HCT116 (cell line): ENCODE data around the gene DMRT2. TPM values are rescaled to one million over a fixed set of nuclear protein-coding genes. Genes with fewer than 3 reads are reported as not detected.

Experiments used
- ATAC-seq: fragments of 200-7000 bp; cut with Tn5 transposase; 2 replicates; pipeline ENCODE4 v1.9.1; 2020; ENCODE audit warnings: mild to moderate bottlenecking, moderate library complexity
- BruUV-seq: library from RNA; stranded (reverse); fragments of 400-500 nt; replicated peaks from 2 replicates; lab custom pipeline; 2021; lab: Mats Ljungman, UMichigan
- CTCF ChIA-PET: fragments of 300-600 bp; sonication (Branson Sonifier 250); formaldehyde crosslinking; loops from one replicate; lab custom pipeline; 2021; ENCODE audit warnings: antibody characterized with exemption; lab: Charles Lee
- POLR2A ChIA-PET: fragments of 300-600, 350-600 bp; sonication (Branson Sonifier 250); formaldehyde crosslinking; loops from one replicate; lab custom pipeline; 2021; ENCODE audit warnings: antibody characterized with exemption; lab: Charles Lee
- RAD21 ChIA-PET, 2 experiments: fragments of 300-600 bp; sonication (Branson Sonifier 250); formaldehyde crosslinking; loops; one replicate each; lab custom pipeline; 2023; ENCODE audit warnings: low total read pairs in 2 of 2; ENCODE audit not compliant: uncharacterized antibody in 2 of 2, unreplicated experiment in 2 of 2, low non-redundant PET in 1 of 2; lab: Charles Lee
- DNase-seq: peaks from one replicate; pipeline ENCODE4 v3.0.0-alpha.2; 2010; ENCODE audit warnings: low read depth, low spot score
- H2AFZ ChIP-seq: fragments of 200-600 bp; shearing (Covaris generic), sonication (generic); 2 replicates; pipeline ENCODE4 v1.6.1; 2017; ENCODE audit warnings: low read depth, mixed run types, mixed read lengths, antibody characterized with exemption, low read length; ENCODE audit not compliant: poor library complexity, severe bottlenecking
- H3K27ac ChIP-seq: 2 replicates; pipeline ENCODE4 v1.5.1; 2012; ENCODE audit warnings: low read depth, low read length
- H3K27me3 ChIP-seq: fragments of 200-600 bp; sonication (generic); 2 replicates; pipeline ENCODE4 v1.6.1; 2016; ENCODE audit warnings: mixed run types, low read length, mixed read lengths; ENCODE audit not compliant: insufficient read depth
- H3K36me3 ChIP-seq, 2 experiments: fragments of 200-500 bp in 1 of 2; fragments of 200-600 bp in 1 of 2; sonication (Bioruptor generic) in 1 of 2; sonication (generic) in 1 of 2; 2 replicates each; pipeline versions ENCODE4 v1.5.1 to v1.6.1; 2014 to 2016; ENCODE audit warnings: low read length in 2 of 2, inconsistent platforms in 1 of 2, mixed read lengths in 1 of 2, mixed run types in 1 of 2; ENCODE audit not compliant: insufficient read depth in 2 of 2, control insufficient read depth in 1 of 2
- H3K4me1 ChIP-seq, 2 experiments: fragments of 200-600 bp in 1 of 2; sonication (generic) in 1 of 2; 2 replicates each; pipeline versions ENCODE4 v1.5.1 to v1.6.1; 2012 to 2017; ENCODE audit warnings: low read length in 2 of 2, inconsistent platforms in 1 of 2, mild to moderate bottlenecking in 1 of 2, mixed read lengths in 1 of 2, mixed run types in 1 of 2, moderate library complexity in 1 of 2; ENCODE audit not compliant: insufficient read depth in 2 of 2, control insufficient read depth in 1 of 2
- H3K4me2 ChIP-seq: fragments of 200-600 bp; sonication (generic); 2 replicates; pipeline ENCODE4 v1.6.1; 2017; ENCODE audit warnings: mixed run types, low read length, mixed read lengths
- H3K4me3 ChIP-seq, 2 experiments: fragments of 200-600 bp in 1 of 2; sonication (generic) in 1 of 2; replicated peaks in 1 of 2; 2 replicates each; pipeline ENCODE4 v1.5.1; 2011 to 2016; ENCODE audit warnings: low read length in 2 of 2, control low read depth in 1 of 2, low read depth in 1 of 2, mild to moderate bottlenecking in 1 of 2, mixed read lengths in 1 of 2, mixed run types in 1 of 2
- H3K79me2 ChIP-seq: fragments of 200-600 bp; sonication (generic); 2 replicates; pipeline ENCODE4 v1.6.1; 2017; ENCODE audit warnings: mild to moderate bottlenecking, mixed run types, low read length, moderate library complexity, mixed read lengths; ENCODE audit not compliant: insufficient read depth
- H3K9ac ChIP-seq: fragments of 200-600 bp; sonication (generic); 2 replicates; pipeline ENCODE4 v1.6.1; 2016; ENCODE audit warnings: low read length, mixed read lengths
- H3K9me2 ChIP-seq: fragments of 200-600 bp; sonication (generic), shearing (Covaris generic); 2 replicates; pipeline ENCODE4 v1.6.1; 2017; ENCODE audit warnings: mixed run types, mild to moderate bottlenecking, moderate library complexity; ENCODE audit not compliant: insufficient read depth
- H3K9me3 ChIP-seq, 2 experiments: fragments of 200-500 bp in 1 of 2; fragments of 200-600 bp in 1 of 2; sonication (Bioruptor generic) in 1 of 2; sonication (generic) in 1 of 2; 2 replicates each; pipeline ENCODE4 v1.6.1; 2014 to 2017; ENCODE audit warnings: low read length in 2 of 2, mixed read lengths in 2 of 2, inconsistent platforms in 1 of 2, low read depth in 1 of 2, mild to moderate bottlenecking in 1 of 2, mixed run types in 1 of 2, moderate library complexity in 1 of 2; ENCODE audit not compliant: control insufficient read depth in 1 of 2, insufficient read depth in 1 of 2
- H4K20me1 ChIP-seq: fragments of 200-600 bp; sonication (generic), shearing (Covaris generic); 2 replicates; pipeline ENCODE4 v1.6.1; 2017; ENCODE audit warnings: mixed run types, mild to moderate bottlenecking, moderate library complexity; ENCODE audit not compliant: insufficient read depth
- ATF3 ChIP-seq: IDR thresholded peaks from 2 replicates; pipeline ENCODE4 v1.6.1; 2012
- CBX3 ChIP-seq: IDR thresholded peaks from 2 replicates; pipeline ENCODE4 v1.6.1; 2012; ENCODE audit warnings: low read depth
- CEBPB ChIP-seq: IDR thresholded peaks from 2 replicates; pipeline ENCODE4 v1.6.1; 2012; ENCODE audit warnings: low read depth
- CTCF ChIP-seq, 3 experiments: fragments of 200-600 bp in 1 of 3; sonication (generic) in 1 of 3; IDR thresholded peaks in 2 of 3; conservative IDR thresholded peaks in 1 of 3; 2 replicates each; pipeline ENCODE4 v1.5.1; 2012 to 2017; ENCODE audit warnings: low read depth in 2 of 3, low read length in 2 of 3, antibody characterized with exemption in 1 of 3, borderline replicate concordance in 1 of 3, control low read depth in 1 of 3, mild to moderate bottlenecking in 1 of 3, mixed read lengths in 1 of 3, mixed run types in 1 of 3, moderate library complexity in 1 of 3; ENCODE audit not compliant: insufficient read depth in 1 of 3
- EZH2 ChIP-seq: fragments of 200-600 bp; sonication (generic); IDR thresholded peaks from 2 replicates; pipeline ENCODE4 v1.6.1; 2017; ENCODE audit warnings: antibody characterized with exemption, mixed run types
- EZH2phosphoT487 ChIP-seq: fragments of 200-600 bp; IDR thresholded peaks from 2 replicates; pipeline ENCODE4 v1.6.1; 2018; ENCODE audit warnings: antibody characterized with exemption, borderline replicate concordance
- FOSL1 ChIP-seq: IDR thresholded peaks from 2 replicates; pipeline ENCODE4 v1.6.1; 2012; ENCODE audit warnings: low read depth
- JUND ChIP-seq: IDR thresholded peaks from 2 replicates; pipeline ENCODE4 v1.6.1; 2012
- POLR2A ChIP-seq: IDR thresholded peaks from 2 replicates; pipeline ENCODE4 v1.7.0; 2011; ENCODE audit warnings: borderline replicate concordance; ENCODE audit not compliant: insufficient read depth, insufficient read length; ENCODE audit errors: extremely low read depth
- POLR2AphosphoS5 ChIP-seq: IDR thresholded peaks from 2 replicates; pipeline ENCODE4 v1.6.1; 2011; ENCODE audit warnings: mild to moderate bottlenecking, low read depth, low read length, moderate library complexity
- RAD21 ChIP-seq: IDR thresholded peaks from 2 replicates; pipeline ENCODE4 v1.6.1; 2012; ENCODE audit warnings: low read depth, mild to moderate bottlenecking
- SIN3A ChIP-seq: IDR thresholded peaks from 2 replicates; pipeline ENCODE4 v1.6.1; 2012; ENCODE audit warnings: low read depth
- SP1 ChIP-seq: IDR thresholded peaks from 2 replicates; pipeline ENCODE4 v1.6.1; 2012; ENCODE audit warnings: low read depth
- SRF ChIP-seq: IDR thresholded peaks from 2 replicates; pipeline ENCODE4 v1.6.1; 2012; ENCODE audit warnings: low read depth
- TCF7L2 ChIP-seq: IDR thresholded peaks from 2 replicates; pipeline ENCODE4 v1.7.0; 2011; ENCODE audit warnings: borderline replicate concordance, inconsistent platforms; ENCODE audit not compliant: insufficient read depth, insufficient read length; ENCODE audit errors: extremely low read depth
- YY1 ChIP-seq: IDR thresholded peaks from 2 replicates; pipeline ENCODE4 v1.6.1; 2011; ENCODE audit warnings: low read length, low read depth, moderate library complexity, mild to moderate bottlenecking; ENCODE audit not compliant: insufficient replicate concordance; ENCODE audit errors: extremely low read depth
- ZBTB33 ChIP-seq: IDR thresholded peaks from 2 replicates; pipeline ENCODE4 v1.6.1; 2011; ENCODE audit warnings: mild to moderate bottlenecking, low read length, moderate library complexity; ENCODE audit not compliant: insufficient replicate concordance; ENCODE audit errors: extremely low read depth
- ZFX ChIP-seq: fragments of 450-650 bp; IDR thresholded peaks from 2 replicates; pipeline ENCODE4 v1.6.1; 2017
- ZNF274 ChIP-seq: fragments of 200-500 bp; sonication (Bioruptor generic); IDR thresholded peaks from 2 replicates; pipeline ENCODE4 v1.6.1; 2014; ENCODE audit warnings: mild to moderate bottlenecking, low read depth, low read length, inconsistent platforms
- intact Hi-C: fragments of 100-400 bp; cut with micrococcal nuclease; formaldehyde crosslinking; loops from 2 replicates; pipeline ENCODE4 v1.10.0; 2022
- total RNA-seq: library from RNA; stranded (reverse); gene quantifications from one replicate; pipeline ENCODE4 v1.2.1, GENCODE V29; 2021; ENCODE audit not compliant: unreplicated experiment

Gene DMRT2
- total RNA-seq, 1 experiment from 2014 or later, result 0.17 TPM

GRCh38 chr9:1002678-1003077 is 47.5 kb upstream of the DMRT2 start:
- Histone ChIP-seq H3K4me3 (no peak overlapping the region), H3K27me3 (no peaks in the 10 kb centered on the region), H2AFZ (no peak overlapping the region), H4K20me1 (no peaks in the 10 kb centered on the region), H3K4me1 (no peaks in the 10 kb centered on the region), H3K79me2 (no peaks in the 10 kb centered on the region), H3K9me3 (peaks cover 0 to 13% of the 10 kb centered on the region in 2 experiments; a peak in 1 of 4 replicates), H3K36me3 (no peaks in the 10 kb centered on the region), H3K9ac (no peak overlapping the region), H3K4me2 (no peak overlapping the region), H3K9me2 (no peaks in the 10 kb centered on the region), H3K27ac (no peak overlapping the region)
- TF ChIP-seq FOSL1, result no peak
- no peak for TF ChIP-seq ATF3
- TF ChIP-seq ZBTB33, result no peak
- no peak for TF ChIP-seq ZNF274
- TF ChIP-seq YY1, result no peak
- TF ChIP-seq POLR2A, result no peak
- TF ChIP-seq TCF7L2, result no peak
- TF ChIP-seq CEBPB, result no peak
- TF ChIP-seq ZFX, result no peak
- TF ChIP-seq SP1, result no peak
- no peak for TF ChIP-seq SIN3A
- TF ChIP-seq RAD21, result no peak
- no peak for TF ChIP-seq EZH2phosphoT487
- no peak for TF ChIP-seq EZH2
- TF ChIP-seq JUND, result no peak
- no peak for TF ChIP-seq SRF
- no peak for TF ChIP-seq CTCF (IDR thresholded peaks at IDR 0.05 in 2 of 3, conservative IDR thresholded peaks at IDR 0.05 in 1 of 3; ENCODE audit: borderline replicate concordance in 1 of 3, insufficient read depth in 1 of 3, low read depth in 2 of 3, low read length in 2 of 3)
- TF ChIP-seq CBX3, result no peak
- no peak for TF ChIP-seq POLR2AphosphoS5
- DNase-seq (no peak), ATAC-seq (no peak)
- ChIA-PET RAD21 (interaction anchor here in 1 of 2 experiments (0.7 kb wide), 1 partner anchor 109 kb away, joined by 4 read pairs; no protein-coding TSS in a partner anchor), POLR2A (no interaction called here), CTCF (interaction anchor here (1.3 to 3.4 kb wide), 2 partner anchors 110 to 655 kb away, joined by 3 to 36 read pairs; no protein-coding TSS in a partner anchor)
- intact Hi-C loops, result no loop called here
- BruUV-seq, result no TSS peak
